Left forelimb (tissue), 1 donor: ENCODE measurements around the gene EXOC6B.

Experiments used
- DNase-seq: peaks from one replicate; pipeline ENCODE4 v3.0.0-alpha.2; 2018; ENCODE audit warnings: low spot score

The EXOC6B gene

DNA sequence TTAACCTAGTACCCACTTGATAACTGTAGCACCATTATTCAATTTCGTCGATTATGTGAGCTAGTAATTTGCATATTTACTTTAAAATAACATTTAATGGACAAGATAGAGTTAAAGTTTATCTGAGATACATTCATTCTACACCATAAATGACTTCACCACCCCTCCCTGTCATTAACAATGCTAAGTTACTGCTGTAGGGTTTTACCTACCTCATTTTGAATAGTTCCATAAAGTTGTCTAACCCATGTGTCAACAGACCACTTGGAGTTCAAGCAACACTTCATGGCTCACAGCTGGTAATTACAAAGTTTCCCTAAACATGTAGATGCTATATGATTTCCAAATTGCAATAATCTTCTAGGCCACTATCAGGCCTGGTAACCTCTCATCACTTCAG is 550.7 kb downstream of the EXOC6B start:
- no peak for DNase-seq

DNA sequence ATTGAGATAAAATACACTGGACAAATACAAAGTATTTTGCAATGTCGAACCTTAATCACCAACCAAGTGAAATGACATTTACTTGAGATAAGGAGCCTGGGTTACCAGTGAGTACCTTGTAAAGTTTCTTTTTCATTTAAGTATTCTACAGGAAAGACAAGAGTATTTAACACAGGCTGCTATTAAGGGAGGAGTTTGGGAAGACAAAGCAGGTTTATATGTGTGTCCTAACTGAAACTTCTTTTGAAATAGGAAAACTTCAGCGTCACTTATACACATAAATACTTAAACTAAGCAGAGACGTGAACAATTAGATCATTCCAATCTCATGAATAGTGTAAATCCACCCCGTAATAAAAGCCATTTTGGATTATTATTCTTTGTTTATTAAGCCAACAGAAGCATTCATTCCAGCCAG is 551.4 kb downstream of the EXOC6B start:
- DNase-seq, result no peak

DNA sequence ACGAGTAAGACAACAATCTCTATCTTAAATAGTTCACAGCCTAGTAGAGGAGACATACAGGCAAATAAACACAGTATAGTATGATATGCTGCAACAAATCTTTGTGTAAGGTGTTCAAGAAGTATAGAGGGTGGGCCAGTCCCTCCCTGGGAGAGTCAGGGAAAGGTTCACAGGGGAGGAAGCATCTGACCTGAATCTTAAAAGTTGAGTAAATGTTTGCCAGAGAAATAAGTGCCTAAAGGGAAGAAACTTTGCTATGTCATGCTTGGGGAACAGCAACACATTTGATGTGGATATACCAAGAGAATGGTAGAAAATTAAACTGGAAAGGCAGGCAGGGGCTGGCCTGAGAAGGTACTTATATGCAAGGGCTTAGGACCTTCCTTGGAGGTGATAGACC is 552.4 kb downstream of the EXOC6B start:
- no peak for DNase-seq

DNA sequence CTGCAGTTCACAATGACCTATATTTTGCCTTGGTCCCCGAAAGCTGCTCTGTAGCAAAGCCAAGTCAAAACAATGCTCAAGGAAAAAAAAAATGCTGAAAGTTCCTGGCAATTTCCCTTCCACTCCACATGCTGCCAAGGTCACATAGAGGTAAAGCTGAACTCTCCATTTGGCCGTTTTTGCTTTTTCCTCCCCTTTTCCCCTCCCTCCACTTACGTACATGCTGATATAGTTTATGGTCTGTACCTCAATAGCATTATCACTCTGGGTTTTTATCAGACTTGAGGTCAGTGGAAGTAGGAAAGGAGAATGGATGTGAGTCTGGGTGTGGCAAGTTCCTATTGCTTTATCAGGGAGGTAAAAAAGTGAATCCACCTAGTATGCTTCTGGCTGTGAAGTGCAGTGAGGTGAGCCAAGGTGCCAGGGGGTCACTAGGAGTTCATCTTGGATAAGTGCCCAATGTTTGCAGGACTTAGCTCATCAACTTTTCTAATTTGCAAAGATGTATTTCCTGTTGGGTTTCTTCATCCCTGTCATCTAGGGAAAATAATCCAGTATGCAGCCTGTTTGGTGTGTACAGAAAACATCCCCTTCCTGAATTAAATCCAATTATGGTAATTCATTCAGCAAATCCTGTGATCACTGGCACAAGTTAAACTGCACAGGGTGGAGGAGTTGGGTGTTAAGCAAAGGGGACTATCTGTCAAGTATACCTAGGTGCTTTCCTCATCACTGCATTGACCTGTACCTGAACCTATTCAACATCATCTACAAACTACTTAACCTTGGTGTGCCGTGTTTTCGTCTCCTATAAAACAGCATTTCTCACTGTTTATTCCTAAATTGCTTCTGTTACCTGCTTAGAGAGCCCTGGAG is 553.8 kb downstream of the EXOC6B start:
- no peak for DNase-seq

DNA sequence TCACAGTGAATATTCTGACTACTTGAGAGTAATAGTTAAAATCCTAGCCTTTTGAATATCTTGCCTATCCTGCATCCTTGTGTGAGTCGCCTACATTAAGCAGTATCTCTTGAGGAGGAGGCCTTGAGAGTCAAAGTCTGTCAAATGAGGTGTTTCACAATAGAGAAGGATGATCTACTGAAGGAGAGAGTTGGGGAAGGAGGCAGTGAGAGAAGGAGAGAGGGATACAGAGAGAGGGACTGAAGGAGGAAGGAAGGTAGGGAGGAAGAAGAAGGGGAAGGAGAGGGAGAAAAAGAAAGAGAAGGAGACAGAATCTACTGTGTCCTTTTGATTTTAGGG is 554.6 kb downstream of the EXOC6B start:
- DNase-seq, result no peak

DNA sequence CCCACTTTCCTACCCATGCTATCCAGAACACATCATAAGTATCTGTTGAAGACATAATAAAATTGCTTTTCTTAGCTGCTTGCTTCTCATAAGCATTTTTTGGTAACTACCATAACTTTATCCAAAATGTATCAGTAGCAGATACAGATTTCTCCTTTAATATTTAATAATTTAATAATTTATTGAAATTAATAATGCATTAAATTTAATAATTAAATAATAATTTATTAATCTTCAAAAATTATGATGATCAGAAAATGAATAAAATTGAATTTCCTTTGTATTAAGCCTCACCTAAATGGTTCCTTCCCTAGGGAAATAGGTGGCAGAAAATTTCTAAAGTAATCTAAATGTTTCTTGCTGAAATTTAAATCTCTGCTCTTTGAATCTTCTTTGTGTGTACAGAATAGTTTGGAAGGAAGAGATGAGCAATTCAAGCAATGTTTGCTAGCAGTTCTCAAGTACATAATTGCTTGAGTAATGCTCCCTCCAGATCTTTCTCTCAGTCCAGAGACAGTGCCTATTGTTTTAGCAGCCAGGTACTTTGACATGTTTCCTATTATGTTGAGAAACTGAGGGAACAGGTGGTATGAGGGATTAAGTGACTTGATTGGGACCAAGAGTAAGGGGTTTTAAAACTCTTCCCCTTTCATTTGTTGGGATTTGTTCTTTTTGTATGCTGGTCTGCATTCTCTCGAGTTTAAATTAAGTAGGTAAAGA is 555.1 kb downstream of the EXOC6B start:
- no peak for DNase-seq

DNA sequence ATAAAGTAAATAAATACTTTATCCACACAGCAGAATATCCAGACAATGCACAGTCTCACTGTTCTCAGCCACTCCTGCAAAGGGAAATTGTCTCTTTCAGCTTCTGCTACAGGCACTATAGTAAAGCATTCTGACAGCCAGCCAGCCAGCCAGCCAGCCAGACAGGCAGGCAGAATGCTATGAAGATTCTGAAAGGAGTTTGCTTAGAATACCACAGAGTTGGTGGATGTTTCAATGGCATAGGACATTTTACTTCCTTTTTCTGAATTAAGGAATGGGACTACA is 562.1 kb downstream of the EXOC6B start:
- no peak for DNase-seq

DNA sequence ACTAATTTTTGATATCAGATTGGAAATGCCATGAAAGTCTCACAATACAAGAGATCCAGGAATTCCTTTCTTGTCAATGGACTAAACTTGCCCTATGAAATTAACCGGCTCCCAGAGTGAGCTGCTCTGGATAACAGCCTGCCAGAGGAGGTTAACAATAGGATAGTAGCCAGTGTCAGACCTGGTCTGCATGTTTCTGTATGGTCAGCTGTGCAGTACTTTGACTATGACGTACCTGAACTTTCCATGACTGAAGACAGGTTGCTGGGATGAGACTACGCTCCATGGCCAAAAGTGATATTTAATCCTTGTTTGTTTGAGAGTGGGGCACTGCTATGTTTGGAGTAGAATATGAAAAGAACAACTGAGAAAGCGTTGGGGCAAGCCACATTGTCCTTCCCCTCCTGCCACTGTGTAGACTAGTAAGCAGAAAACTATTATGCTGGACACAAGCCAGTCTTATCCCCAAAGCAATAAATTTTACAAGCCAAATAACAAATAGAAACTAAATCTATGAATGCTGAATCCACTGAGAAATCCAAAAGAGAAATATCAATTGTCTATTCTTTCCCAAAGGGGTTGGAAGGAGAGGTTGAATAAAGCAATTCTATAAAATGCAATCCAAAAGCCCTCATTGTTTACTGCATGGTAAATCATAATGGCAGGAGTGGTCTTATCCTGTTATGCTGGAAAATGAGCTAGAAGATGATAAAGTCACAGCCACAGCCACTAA is 562.6 kb downstream of the EXOC6B start:
- DNase-seq, result no peak

DNA sequence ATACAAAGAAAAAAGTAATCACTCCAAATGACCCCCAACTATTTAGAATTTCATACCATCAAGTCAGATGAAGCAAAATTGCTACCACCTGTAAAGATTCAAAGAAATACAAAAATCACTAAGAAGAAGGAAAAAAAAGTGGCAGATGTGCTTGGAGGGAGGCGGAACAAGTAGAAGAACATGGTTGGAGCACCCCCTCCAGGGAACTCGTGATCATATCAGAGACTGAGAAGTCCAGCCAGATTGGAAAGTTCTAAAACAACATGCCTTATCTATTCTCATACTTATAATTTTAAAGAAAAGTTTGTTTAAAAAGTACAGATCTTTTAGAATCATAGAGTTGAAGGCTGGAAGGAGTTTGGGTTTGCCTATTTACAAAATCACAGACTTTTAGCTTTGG is 564.8 kb downstream of the EXOC6B start:
- DNase-seq, result no peak

DNA sequence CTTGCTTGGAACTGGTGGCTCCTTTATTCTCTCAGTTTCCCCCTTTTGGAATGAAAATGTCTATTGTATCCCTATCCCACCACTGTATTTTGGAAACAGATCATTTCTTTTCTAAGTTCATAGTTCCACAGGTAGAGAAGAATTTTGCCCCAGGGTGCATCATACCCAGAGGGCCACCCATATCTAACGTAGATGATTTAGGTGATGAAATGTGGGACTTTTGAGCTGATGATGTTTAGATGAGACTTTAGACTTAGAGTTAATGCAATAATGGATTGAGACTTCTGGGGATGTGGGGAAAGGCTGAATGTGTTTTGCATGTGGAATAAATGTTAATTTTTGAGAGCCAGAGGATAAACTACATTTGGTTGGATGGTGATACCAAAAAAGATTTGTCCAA is 570.3 kb downstream of the EXOC6B start:
- no peak for DNase-seq

DNA sequence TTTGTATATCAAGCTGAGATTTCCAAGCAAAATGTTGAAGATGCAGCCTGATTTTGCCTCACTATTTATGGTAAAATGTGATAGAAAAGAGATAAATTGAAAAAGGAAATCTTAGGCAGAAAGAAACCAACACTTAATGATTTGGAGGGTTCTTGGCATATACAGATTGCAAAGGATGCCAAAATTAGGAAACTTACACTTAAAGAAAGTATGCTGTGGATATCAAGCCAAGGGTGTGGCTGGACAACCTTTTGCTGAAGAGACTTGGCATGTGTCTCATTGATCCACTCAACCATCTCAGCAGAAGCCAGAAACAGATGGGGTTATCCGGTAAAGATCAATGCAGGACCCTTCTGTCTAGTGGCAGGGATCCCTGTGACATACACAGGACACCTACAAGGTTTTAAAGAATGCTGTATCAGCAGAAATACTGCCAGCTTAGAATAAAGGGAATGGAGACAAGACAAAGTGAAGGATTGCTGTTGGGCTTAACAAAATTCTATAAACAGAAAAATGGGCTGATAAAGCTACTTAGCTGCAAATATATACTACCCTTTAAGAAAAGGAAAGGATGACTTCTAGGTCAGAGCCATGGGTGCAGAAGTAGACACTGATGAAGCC is 570.9 kb downstream of the EXOC6B start:
- no peak for DNase-seq

DNA sequence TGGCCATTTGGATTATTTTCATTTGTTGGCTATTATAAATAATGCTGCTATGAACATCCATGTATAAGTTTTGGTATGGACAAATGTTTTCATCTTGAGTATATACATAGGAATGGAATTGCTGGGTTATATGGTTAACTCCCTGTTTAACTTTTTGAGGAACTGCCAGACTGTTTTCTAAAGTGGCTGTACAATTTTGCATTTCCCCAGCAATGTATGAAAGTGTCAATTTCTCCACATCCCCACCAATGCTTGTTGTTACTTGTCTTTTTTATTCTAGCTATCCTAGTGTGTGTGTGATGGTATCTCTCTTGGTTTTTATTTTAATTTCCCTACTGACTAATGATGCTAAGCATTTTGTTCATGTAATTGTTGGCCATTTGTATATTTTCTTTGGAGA is 587.5 kb downstream of the EXOC6B start:
- no peak for DNase-seq

DNA sequence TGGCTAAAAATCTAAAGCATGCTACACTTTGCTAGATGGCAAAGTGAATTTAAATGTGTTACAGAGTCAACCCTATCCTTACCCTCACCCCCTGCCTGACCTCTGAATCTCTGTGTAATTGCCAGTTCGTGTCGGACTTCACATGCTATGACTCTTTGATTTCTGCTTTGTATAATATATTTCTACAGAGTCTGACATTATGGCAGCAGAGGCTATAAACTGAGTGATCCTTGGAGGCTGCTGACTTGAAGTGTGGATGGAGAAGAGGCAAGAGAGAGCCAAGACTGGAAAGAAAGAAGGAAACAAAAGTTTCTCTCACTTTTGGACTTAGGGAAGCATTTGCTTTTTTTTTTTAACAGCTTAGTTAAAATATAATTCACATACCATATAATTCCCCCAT is 588.3 kb downstream of the EXOC6B start:
- DNase-seq, result no peak

DNA sequence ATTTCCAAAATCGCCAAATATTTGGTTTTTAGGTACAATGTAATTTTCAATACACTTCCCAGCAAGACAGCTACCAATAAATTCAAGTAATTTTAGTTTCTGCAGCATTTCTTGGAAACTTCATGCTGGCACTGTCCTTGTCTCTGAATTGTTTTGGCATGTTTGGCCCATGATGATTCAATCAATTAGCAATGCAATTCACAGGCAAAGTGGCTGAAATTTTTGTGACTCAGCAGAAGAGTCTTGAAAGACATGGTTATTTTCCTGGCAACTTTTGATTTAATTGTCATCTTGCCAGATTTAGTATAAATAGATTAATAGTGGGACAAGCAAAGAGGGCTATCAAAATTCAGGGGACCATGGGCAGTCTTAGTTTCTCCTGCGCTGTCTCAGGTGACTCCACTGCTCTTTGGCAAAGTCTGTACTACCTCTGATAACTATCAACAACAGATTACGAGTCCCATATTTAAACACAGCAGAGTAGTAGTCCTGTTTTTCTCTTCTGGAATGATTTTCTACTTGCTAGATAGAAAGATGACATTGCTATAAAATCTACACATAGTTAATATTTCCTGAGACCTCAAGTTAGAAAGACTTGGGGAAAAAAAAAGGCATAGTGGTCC is 589.3 kb downstream of the EXOC6B start:
- no peak for DNase-seq

DNA sequence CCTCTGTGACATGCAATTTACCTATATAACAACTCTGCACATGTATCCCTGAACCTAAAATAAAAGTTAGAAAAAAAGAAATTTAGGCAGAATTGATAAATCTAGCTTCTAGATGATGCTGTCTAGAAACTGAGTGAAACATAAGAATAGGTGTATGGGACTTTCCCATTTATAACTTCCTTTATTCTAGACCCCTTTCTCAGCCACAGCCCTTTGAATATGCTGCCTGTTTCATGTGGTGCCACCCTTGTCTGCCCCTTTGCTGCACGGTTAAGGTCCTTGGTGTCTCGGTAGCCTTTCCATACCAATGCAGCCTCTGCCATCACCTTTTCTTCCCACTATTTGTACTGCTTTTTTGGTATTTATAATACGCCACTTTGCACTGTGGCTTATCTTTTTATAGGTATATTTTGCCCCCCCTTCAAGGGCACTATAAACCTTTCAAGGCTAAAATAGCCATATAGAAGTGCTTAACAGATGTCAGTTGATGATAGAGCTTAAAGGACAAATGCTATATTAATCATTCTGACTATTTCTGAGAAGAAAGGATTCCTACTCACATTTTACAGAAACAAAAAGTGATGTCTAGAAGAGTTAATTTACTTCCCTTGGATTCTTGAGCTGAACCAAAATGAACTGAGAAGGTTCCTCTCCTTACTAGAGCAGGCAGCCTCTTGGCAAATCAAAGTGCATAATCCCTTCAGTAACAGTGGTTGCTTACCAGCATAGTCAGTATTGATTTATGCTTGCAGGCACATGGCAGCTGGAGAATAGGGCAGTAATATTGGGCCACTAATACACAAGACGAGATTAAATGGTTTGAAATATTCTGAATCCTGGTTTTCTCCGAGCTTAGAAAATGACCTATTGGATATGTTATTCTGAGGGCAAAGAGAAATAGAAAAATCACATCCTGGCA is 590.1 kb downstream of the EXOC6B start:
- no peak for DNase-seq

DNA sequence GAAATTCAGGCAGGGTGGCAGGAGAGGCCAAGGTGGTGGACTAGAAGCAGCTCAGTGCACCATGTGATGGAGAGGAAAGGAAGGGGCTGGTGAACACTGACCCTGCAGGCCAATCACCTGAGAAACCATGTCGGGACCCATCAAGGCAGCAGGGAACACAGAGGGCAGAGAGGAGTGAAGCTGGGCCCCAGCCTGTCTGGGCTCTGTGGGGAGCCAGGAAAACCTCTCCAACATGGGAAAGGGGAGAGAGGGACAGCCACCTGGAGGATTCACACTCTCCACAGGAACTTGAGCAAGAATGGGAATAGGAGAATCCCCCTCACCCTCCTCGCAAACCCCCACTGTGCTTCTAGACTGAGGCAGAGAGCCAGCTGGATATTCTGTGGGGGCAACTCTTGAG is 592.6 kb downstream of the EXOC6B start:
- no peak for DNase-seq

DNA sequence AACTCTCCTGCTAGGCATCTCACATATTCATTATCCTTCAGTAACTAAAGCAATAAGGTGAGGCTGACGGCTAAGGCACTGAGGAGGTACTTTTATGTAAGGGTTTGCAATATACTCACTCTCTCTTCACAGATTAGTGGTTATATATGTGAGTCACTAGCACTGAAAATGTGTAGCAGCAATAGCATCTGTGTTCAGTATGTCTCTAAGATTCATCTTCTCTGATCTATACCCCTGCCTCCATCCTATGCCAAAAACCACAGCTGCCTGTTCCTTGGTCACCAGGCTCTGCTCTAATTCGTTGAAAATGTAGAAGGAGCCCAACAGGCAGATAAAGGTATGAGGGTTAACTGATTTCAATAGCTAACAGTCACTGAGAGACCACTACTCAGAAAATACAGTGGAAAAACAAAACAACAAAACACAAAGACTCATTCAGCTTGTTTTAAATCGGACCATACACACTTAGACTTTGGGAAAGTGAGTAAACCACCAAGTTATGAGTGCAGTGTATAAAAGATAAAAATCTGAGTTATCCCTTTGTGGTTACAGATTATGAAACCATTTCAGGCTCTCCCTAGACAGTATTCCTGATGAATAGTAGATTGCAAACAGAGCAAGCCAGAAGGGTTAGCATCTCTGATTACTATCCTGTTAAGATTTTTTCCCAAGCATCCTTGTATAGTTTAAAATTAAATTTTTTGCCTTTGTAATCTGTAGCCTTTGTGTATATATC is 602.8 kb downstream of the EXOC6B start:
- DNase-seq, result no peak

DNA sequence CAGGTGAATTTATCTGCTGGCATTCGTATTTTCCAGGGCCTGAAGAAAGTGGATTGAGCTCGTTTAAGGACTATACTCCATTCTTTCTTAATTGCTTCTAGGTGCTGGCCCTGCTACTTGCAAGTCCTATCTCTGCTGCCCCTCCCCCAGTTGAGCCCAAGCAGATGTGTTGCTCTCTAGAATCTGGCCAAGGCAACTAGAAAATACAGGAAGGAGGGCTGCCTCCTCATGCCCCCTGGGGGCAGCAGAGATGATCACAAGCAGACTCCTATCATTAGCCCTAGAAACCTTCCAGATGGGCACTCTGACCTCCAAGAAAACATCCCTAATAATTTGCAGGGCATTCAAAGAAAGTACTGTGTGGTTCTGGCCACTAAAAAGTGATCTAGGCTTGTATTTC is 605.7 kb downstream of the EXOC6B start:
- no peak for DNase-seq

DNA sequence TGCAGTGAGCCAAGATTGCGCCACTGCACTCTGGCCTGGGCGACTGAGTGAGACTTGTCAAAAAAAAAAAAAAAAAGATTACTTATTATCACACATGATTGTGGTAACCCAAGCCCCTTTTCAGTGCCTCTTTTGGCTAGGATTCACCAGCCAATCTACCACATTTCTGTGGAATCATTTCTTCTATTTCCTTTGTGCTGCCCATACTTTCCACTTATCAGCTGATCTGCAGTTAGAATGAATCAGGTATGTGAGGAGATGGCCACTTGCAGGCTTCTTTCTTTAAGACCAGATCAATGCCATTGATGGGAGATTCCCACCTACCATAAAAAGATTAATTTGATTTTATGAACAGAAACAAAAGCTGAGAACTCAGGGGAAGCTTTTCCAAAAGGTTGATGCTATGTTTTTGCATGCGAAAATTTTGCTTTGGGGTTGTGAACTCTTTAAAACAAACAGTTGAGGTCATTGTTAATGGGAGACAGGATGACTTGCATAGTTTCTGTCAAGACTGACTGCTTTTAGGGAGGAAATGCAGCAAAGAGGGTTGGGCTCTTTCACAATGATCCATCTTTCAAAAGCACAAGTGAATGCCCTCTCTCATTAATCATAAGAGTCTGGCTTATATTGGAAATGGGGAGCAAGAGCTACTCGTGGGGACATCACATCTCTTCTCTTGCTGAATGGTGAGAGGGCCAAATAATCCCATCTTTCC is 611.2 kb downstream of the EXOC6B start:
- DNase-seq, result no peak

DNA sequence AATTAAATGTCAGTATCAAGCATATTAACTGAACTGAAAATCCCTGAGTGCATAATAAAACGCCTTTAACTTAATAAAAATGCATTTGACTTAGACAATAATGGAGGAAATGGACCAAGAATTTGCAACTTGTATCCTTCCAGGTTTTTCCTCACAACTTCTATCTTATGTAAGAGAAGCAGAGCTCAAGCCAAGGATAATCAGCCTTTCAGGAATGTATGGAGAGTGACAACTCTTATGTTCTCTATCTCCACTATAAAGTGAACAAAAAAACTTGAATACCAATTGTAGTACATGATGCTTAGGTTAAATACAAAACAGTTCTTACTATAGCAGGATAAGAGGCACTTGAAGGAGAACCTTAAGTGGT is 613.4 kb downstream of the EXOC6B start:
- no peak for DNase-seq
